Lower leg skin (tissue), 3 donors: ENCODE results near the gene C6orf15.

ENCODE experiments used
- POLR2A ChIP-seq, 2 donors: fragments of 450-650 bp; IDR thresholded peaks; one replicate each; pipeline ENCODE4 v1.6.1; 2016 to 2017; ENCODE audit warnings: antibody characterized with exemption in 2 of 2, mild to moderate bottlenecking in 1 of 2, moderate library complexity in 1 of 2
- TF ChIP-seq, protein P1 (sequence below), 3 donors: fragments of 450-650 bp; IDR thresholded peaks; one replicate each; pipeline ENCODE4 v1.5.1; 2016; ENCODE audit warnings: antibody characterized with exemption in 3 of 3, mild to moderate bottlenecking in 3 of 3, moderate library complexity in 2 of 3

DNA sequence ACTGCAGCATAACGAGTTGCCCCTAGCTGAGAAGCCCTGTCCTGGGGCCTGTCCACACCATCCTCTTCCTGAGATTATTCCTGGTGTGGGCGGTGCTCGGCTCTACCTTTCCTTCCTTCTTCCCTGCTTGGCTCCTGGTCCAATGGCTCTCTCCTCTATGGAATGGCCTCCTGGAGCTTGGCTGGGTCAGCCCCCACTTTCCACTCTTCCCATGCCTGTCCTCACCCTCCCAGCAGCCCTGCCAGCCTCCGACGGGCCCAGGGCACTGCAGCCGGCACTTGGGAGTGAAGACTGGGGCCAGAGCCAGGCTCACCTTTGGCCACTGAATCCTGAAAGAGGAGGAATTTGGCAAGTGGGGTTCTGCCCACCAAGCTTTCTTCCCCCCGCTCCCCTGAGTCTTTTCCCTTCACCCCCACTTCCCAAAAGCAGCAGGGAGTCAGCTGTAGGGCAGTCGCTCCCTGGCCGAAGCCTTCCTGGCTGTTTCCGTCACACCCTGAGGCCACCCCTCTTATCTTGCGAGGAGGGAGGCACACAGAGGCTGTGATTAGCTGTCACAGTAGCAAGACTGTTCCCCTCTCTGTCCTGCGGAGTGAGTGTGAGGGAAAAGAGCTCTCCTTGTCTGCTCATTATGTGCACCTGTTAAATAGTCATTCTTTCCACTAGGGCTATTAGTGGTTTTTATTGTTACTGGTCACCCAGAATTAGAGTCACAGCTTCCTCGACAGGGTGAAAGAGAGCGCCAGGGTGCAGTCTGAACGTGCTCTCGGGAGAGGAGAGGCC is 14.2 kb upstream of the C6orf15 start:
- TF ChIP-seq, protein P1, sequence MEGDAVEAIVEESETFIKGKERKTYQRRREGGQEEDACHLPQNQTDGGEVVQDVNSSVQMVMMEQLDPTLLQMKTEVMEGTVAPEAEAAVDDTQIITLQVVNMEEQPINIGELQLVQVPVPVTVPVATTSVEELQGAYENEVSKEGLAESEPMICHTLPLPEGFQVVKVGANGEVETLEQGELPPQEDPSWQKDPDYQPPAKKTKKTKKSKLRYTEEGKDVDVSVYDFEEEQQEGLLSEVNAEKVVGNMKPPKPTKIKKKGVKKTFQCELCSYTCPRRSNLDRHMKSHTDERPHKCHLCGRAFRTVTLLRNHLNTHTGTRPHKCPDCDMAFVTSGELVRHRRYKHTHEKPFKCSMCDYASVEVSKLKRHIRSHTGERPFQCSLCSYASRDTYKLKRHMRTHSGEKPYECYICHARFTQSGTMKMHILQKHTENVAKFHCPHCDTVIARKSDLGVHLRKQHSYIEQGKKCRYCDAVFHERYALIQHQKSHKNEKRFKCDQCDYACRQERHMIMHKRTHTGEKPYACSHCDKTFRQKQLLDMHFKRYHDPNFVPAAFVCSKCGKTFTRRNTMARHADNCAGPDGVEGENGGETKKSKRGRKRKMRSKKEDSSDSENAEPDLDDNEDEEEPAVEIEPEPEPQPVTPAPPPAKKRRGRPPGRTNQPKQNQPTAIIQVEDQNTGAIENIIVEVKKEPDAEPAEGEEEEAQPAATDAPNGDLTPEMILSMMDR (IDR thresholded peaks at IDR 0.05), result no peak
- TF ChIP-seq POLR2A (IDR thresholded peaks at IDR 0.05), result no peak
